ENCODE results near the gene SOX11.
"Not testable (repeated sequence)": the region's sequence is repeated elsewhere in the genome, so short reads cannot be mapped to it uniquely, and the experiment has no call there.

The SOX11 gene

DNA sequence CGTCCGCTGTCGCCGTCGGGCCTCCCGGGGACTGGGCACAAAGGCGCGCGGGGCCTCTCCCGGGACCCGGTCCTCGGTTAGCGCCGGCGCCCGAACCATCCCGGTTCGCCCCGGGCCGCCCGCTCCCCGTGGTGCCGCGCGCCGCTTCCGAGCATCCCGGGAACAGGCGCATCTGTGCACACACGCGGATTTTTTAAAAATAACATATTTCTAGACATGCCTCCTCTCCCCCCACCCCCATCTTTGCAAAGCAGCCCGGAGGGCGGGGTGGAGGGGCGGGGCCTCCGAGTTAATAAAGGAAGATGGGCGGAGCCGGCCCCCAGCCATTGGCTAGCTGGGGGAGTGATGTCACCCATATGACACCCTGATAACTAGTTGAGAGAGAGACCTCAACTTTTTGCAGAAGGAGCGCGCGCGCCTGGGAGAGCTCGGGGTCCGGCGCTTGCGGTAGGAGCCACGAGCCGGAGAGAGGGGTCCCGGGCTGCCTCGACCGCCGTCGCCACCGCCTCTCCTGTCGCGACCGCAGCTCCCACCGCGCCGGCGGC lies at the start of gene SOX11:
SOX11 (plus strand) TSS at position 400 of the 545 bp plus-strand sequence. CDS start 338 bp downstream, outside the sequence.
- TF ChIP-seq, protein P1, sequence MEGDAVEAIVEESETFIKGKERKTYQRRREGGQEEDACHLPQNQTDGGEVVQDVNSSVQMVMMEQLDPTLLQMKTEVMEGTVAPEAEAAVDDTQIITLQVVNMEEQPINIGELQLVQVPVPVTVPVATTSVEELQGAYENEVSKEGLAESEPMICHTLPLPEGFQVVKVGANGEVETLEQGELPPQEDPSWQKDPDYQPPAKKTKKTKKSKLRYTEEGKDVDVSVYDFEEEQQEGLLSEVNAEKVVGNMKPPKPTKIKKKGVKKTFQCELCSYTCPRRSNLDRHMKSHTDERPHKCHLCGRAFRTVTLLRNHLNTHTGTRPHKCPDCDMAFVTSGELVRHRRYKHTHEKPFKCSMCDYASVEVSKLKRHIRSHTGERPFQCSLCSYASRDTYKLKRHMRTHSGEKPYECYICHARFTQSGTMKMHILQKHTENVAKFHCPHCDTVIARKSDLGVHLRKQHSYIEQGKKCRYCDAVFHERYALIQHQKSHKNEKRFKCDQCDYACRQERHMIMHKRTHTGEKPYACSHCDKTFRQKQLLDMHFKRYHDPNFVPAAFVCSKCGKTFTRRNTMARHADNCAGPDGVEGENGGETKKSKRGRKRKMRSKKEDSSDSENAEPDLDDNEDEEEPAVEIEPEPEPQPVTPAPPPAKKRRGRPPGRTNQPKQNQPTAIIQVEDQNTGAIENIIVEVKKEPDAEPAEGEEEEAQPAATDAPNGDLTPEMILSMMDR (conservative IDR thresholded peaks at IDR 0.05; ENCODE audit: control insufficient read depth, insufficient read depth, low read depth, low read length): no peak
- no peak within 1 kb of the TSS for H3K4me3 ChIP-seq (ENCODE audit: control insufficient read depth, low read depth, low read length)
- DNase-seq (ENCODE audit: low read depth): no peak

DNA sequence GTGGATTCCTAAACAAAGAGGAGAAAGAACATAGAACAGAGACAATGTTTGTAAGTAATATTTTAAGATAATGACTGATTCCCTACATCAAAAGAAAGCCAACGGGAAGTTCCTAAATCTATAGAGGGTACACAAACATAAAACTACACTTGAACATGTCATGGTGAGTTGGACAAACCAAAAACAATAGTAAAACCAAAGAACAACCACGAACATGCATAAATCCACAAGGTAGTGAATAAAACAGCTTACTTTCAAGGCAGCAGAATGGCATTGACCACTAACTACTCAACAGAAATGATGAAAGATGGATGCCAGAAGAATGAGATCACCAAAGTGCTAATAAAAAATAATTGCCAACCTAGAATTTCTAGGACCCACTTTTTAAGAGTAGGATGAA lies 39.5 kb upstream of the SOX11 start:
- not testable (repeated sequence) for H3K4me3 ChIP-seq (ENCODE audit: control insufficient read depth, low read depth, low read length); DNase-seq (ENCODE audit: low read depth)

DNA sequence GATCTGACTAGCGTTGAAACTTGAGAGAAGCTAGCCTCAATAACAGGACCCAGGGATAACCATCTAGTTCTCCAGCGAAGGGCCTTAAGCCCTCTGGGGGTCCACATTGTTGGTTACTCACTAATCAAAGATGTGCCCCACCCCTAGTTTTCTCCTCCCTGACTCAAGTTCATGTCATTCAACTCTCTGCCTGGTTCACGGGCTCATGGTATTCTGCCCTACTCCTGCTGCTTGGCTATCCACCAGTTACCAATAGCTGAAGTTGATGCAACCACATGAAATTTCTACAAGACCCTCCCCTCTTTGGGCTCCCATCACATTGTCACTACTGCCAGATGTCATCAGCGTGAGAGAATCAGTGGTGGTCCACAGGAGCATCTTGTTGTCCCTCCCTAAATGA lies 38.4 kb upstream of the SOX11 start:
- not testable (repeated sequence) for H3K4me3 ChIP-seq (ENCODE audit: control insufficient read depth, low read depth, low read length); DNase-seq (ENCODE audit: low read depth)

DNA sequence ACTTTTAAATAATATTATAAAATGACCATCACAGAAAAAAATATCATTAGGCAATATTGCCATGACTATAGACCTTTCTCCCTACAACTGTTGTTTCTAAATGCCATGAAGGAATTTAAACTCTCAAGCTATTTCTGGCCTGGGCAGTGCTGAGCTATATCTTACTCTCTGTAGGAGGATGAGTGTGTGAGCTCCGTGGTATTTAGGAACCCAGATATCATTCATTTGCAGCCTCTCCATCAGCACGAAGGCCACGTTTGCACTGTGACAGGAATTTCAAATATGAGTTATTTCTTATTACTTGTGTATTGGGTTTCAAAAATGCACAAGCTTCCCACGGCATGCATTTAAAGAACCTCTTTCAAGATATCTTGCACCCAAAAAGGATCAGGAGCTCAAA lies 35.0 kb upstream of the SOX11 start:
- DNase-seq (ENCODE audit: low read depth): no peak
- H3K4me3 ChIP-seq (ENCODE audit: control insufficient read depth, low read depth, low read length): no peak overlapping the region
- TF ChIP-seq, protein P1 (conservative IDR thresholded peaks at IDR 0.05; ENCODE audit: control insufficient read depth, insufficient read depth, low read depth, low read length): no peak

DNA sequence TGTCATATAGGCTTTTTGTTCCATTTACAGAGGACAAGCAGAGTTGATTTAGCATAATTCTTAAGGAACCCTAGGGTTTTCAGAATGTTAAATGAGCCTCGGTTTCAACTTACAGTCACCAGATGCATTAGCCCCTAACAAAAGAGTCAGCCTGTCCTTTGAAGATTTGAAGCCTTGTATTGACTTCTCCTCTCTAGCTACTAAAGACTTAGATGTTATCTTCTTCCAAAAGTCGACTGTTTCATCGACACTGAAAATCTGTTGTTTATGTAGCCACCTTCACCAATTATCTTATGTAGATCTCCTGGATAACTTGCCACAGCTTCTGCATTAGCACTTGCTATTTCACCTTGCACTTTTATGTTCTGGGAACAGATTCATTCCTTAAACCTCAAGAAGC lies 31.6 kb upstream of the SOX11 start:
- DNase-seq (ENCODE audit: low read depth): no peak
- TF ChIP-seq, protein P1 (conservative IDR thresholded peaks at IDR 0.05; ENCODE audit: control insufficient read depth, insufficient read depth, low read depth, low read length): no peak

DNA sequence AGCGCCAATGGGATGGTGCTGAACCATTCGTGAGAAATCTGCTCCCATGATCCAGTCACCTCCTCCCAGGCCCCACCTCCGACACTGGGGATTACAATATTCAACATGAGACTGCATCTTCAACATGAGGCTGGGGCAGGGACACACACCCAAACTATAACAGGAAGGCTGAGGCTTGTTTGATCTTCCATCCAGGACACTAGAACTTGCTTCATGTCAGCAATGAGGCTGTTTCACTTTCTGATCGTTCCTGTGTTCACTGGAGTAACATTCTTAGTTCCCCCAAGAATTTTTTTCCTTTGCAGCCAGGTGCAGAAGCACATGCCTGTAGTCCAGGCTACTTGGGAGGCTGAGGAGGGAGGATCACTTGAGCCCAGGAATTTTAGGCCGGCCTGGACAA lies 30.8 kb upstream of the SOX11 start:
- DNase-seq (ENCODE audit: low read depth): no peak
- TF ChIP-seq, protein P1 (conservative IDR thresholded peaks at IDR 0.05; ENCODE audit: control insufficient read depth, insufficient read depth, low read depth, low read length): no peak
- H3K4me3 ChIP-seq (ENCODE audit: control insufficient read depth, low read depth, low read length): no peak overlapping the region

More for the DNA sequence above, 31.6 kb upstream of the SOX11 start:
- H3K4me3 ChIP-seq (ENCODE audit: control insufficient read depth, low read depth, low read length): no peak overlapping the region

DNA sequence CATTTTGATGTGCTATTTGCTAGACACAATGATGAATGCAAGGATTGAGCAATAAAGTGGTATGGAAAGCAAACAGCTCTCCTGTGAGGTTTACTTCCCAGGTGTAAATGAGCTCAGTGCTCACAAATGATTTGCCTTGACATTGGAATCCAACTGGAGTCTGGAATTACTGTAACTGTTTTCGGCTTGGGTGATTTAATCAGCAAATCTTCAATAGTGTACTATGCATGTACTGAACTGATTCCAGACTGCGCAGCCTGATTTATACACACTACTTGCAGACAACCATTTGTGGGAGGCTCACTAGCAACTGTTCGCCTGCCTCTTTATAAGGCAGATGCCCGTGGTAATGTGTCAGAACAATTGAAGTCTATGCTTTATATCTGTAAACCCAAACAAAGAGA lies 27.9 kb upstream of the SOX11 start:
- no peak for DNase-seq (ENCODE audit: low read depth)
- TF ChIP-seq, protein P1 (conservative IDR thresholded peaks at IDR 0.05; ENCODE audit: control insufficient read depth, insufficient read depth, low read depth, low read length): no peak
- no peak overlapping the region for H3K4me3 ChIP-seq (ENCODE audit: control insufficient read depth, low read depth, low read length)

DNA sequence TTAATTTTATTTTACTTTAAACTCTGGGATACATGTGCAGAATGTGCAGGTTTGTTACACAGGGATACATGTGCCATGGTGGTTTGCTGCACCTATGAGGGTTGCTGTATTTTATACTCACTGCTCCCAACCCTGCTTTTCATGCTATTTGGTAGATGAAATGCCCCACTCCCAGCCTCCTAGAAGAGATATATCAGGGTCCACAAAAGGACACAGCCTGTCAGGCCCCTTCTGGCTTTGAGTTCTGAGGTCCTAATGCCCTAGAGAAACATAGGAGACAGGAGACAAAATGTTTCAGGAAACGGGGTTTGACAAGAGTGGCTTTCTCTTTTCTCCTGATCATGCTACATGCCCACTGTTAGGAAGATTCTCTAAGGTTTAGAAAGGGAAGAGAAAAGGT lies 27.1 kb upstream of the SOX11 start:
- TF ChIP-seq, protein P1 (conservative IDR thresholded peaks at IDR 0.05; ENCODE audit: control insufficient read depth, insufficient read depth, low read depth, low read length): no peak
- H3K4me3 ChIP-seq (ENCODE audit: control insufficient read depth, low read depth, low read length): no peak overlapping the region
- no peak for DNase-seq (ENCODE audit: low read depth)
